Natural killer cell (primary cell): ENCODE data around the gene PRKRA. TPM values are rescaled to one million over a fixed set of nuclear protein-coding genes. Genes with fewer than 3 reads are reported as not detected.

Experiments
- ATAC-seq, 3 donors: fragments of 150-1000 bp in 2 of 3; fragments of 200-7000 bp in 1 of 3; cut with Tn5 transposase; 1 replicate in 1 of 3; 2 replicates in 2 of 3; pipeline ENCODE4 v1.10.0; 2021; ENCODE audit warnings: mild to moderate bottlenecking in 2 of 3, moderate library complexity in 2 of 3
- DNase-seq, 2 donors: peaks; one replicate each; pipeline versions ENCODE4 v3.0.0 to v3.0.0-alpha.2; 2013 to 2021; ENCODE audit warnings: mixed read lengths in 1 of 2
- H3K27ac ChIP-seq: one replicate; pipeline ENCODE4 v1.5.1; 2013; ENCODE audit warnings: mild to moderate bottlenecking, low read length
- H3K27me3 ChIP-seq: one replicate; pipeline ENCODE4 v1.6.1; 2013; ENCODE audit warnings: low read length; ENCODE audit not compliant: control insufficient read depth, insufficient read depth
- H3K36me3 ChIP-seq: one replicate; pipeline ENCODE4 v1.6.1; 2013; ENCODE audit warnings: low read length; ENCODE audit not compliant: control insufficient read depth, insufficient read depth
- H3K4me1 ChIP-seq: one replicate; pipeline ENCODE4 v1.6.1; 2013; ENCODE audit warnings: low read length; ENCODE audit not compliant: control insufficient read depth, insufficient read depth
- H3K4me3 ChIP-seq: one replicate; pipeline ENCODE4 v1.5.1; 2013; ENCODE audit warnings: low read length
- H3K9me3 ChIP-seq: one replicate; pipeline ENCODE4 v1.6.1; 2013; ENCODE audit warnings: low read length; ENCODE audit not compliant: control insufficient read depth, insufficient read depth
- H3K27ac Mint-ChIP-seq, 2 donors: one replicate each; pipeline ENCODE4 v1.8.0; 2022; ENCODE audit warnings: mild to moderate bottlenecking in 2 of 2, mixed read lengths in 2 of 2, moderate library complexity in 1 of 2
- H3K27me3 Mint-ChIP-seq, 2 donors: one replicate each; pipeline ENCODE4 v1.8.0; 2022; ENCODE audit warnings: low read depth in 2 of 2, mixed read lengths in 2 of 2
- H3K36me3 Mint-ChIP-seq: one replicate; pipeline ENCODE4 v1.8.0; 2022; ENCODE audit warnings: mixed read lengths
- H3K4me1 Mint-ChIP-seq, 2 donors: one replicate each; pipeline ENCODE4 v1.8.0; 2022; ENCODE audit warnings: mixed read lengths in 2 of 2
- H3K4me3 Mint-ChIP-seq: one replicate; pipeline ENCODE4 v1.8.0; 2022; ENCODE audit warnings: mild to moderate bottlenecking, moderate library complexity, mixed read lengths
- H3K9me3 Mint-ChIP-seq, 2 donors: one replicate each; pipeline ENCODE4 v1.8.0; 2022; ENCODE audit warnings: mixed read lengths in 2 of 2
- CTCF ChIP-seq: fragments of 200-600 bp; IDR thresholded peaks from one replicate; pipeline ENCODE4 v1.8.0; 2022; ENCODE audit warnings: antibody characterized with exemption
- WGBS: methylation state at CpG from one replicate; pipeline ENCODE4 v1.1.7; 2013; ENCODE audit warnings: missing lambda C conversion rate; ENCODE audit not compliant: insufficient coverage; 5-methylcytosine and 5-hydroxymethylcytosine counted together
- intact Hi-C: fragments of 100-400 bp; cut with micrococcal nuclease; formaldehyde crosslinking; loops from one replicate; pipeline ENCODE4 v1.14.2; 2022
- total RNA-seq, 4 donors: library from RNA; stranded (reverse); fragments of 120-200 nt in 1 of 4; gene quantifications; one replicate each; pipeline versions ENCODE4 v1.2.3 to v1.2.4, GENCODE V29; 2013 to 2022

The PRKRA gene
- total RNA-seq, 3 donors from 2014 or later (not counting 1 experiment from before 2014, with no cell fraction given): 42.1 to 48.3 (median 44.0) TPM

DNA sequence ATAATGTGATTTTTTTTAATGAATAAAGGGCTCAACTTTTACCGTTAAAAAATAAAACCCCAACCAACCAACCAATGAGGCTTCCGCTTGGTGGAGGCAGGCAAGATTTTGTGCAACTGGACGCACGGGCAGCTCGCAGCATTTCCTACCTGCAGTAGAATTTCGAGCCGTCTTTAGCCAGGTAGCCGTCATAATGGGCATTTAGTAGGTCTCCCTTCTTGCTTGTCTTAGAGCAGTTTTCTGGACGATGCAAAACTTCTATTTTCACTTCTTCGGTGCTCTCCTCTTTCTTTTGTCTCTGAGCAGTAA lies 27.1 kb upstream of the PRKRA start:
- peak in 1 of 3 donors; percentile 0 for ATAC-seq
- intact Hi-C loops: loop anchor here (1.0 to 5.0 kb wide), 4 partner anchors 27 to 1529 kb away; partner anchors contain the start of genes CWC22, PJVK and PRKRA
- WGBS: 2% methylated on average over 10 of the region's 10 CpGs
- peak overlapping the region; percentile 97 to 99 for H3K27ac Mint-ChIP-seq
- no peaks in the 10 kb centered on the region for H3K36me3 ChIP-seq
- no peak for TF ChIP-seq CTCF
- peak overlapping the region; percentile 98 for H3K4me3 Mint-ChIP-seq
- no peaks in the 10 kb centered on the region for H3K27me3 ChIP-seq
- peak overlapping the region; percentile 67 for H3K4me3 ChIP-seq
- H3K27me3 Mint-ChIP-seq: no peaks in the 10 kb centered on the region
- peaks cover 32% of the 10 kb centered on the region for H3K4me1 ChIP-seq
- H3K4me1 Mint-ChIP-seq: peaks cover 38 to 42% of the 10 kb centered on the region in 2 donors
- peak overlapping the region; percentile 83 for H3K27ac ChIP-seq
- no peaks in the 10 kb centered on the region for H3K9me3 Mint-ChIP-seq
- DNase-seq: no peak
- H3K9me3 ChIP-seq: no peaks in the 10 kb centered on the region
- no peaks in the 10 kb centered on the region for H3K36me3 Mint-ChIP-seq

DNA sequence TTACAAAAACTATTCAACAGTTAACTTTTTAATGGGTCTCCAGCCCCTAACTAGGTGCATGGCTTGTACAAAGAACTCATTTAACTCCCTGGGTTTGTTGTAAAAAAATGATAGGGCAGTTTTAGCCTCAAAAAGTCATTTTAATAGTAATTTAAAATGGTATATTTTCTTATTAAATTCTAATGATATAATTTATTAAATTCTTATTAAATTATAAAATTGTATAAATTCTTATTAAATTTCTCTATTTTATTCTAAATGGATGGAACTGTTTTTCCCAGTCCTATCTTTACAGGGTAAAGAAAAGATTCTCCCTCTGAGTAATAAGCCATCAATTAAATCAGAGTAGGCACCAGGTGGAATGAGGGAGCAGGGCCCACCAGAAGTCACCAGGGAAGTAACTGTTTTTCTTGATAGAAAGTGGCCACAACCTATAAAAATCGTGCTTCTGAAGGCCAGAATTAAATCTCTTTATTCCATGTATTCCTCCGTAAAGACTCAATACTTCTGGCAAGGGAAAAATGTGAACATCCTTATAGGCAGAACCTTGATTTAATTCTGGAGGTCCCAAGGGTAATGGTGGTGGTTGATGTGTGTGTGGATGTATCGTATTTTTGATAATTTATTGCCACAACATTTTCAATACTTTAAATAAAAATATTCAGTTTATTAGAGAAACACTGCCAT lies 26.6 kb upstream of the PRKRA start:
- Mint-ChIP-seq H3K4me1 (peaks cover 33 to 37% of the 10 kb centered on the region in 2 donors), H3K9me3 (no peaks in the 10 kb centered on the region), H3K36me3 (no peaks in the 10 kb centered on the region), H3K4me3 (peak overlapping the region; percentile 98), H3K27ac (peak overlapping the region; percentile 97 to 99), H3K27me3 (no peaks in the 10 kb centered on the region)
- 0% methylated on average over 1 of the region's 3 CpGs for WGBS
- Histone ChIP-seq H3K4me3 (peak overlapping the region; percentile 67), H3K9me3 (no peaks in the 10 kb centered on the region), H3K4me1 (peaks cover 29% of the 10 kb centered on the region), H3K36me3 (no peaks in the 10 kb centered on the region), H3K27ac (peak overlapping the region; percentile 83), H3K27me3 (no peaks in the 10 kb centered on the region)
- intact Hi-C loops: loop anchor here (1.0 to 5.0 kb wide), 4 partner anchors 26 to 1530 kb away; partner anchors contain the start of genes CWC22, PJVK and PRKRA
- ATAC-seq (no peak), DNase-seq (peak in 1 of 2 donors; percentile 9)
- TF ChIP-seq CTCF: no peak

DNA sequence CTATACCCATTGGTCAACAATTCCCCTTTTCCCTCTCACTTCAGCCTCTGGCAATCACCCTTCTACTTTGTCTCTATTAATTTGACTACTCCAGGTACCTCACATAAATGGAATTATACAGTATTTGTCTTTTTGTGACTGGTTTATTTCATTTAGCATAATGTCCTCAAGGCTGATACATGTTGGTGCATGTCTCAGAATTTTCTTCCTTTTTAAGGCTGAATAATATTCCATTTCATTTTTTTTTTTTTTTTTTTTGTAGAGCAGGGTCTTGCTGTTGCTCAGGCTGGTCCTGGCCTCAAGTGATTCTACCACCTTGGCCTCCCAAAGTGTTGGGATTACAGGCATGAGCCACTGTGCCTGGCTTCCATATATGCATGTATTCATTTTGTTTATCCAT lies 25.5 kb upstream of the PRKRA start:
- no peaks in the 10 kb centered on the region for H3K36me3 ChIP-seq
- H3K4me3 ChIP-seq: no peak overlapping the region
- no peaks in the 10 kb centered on the region for H3K27me3 ChIP-seq
- intact Hi-C loops: loop anchor here (5.0 kb wide), 1 partner anchor 1531 kb away; the partner anchor contains the start of gene CWC22
- ATAC-seq (no peak), DNase-seq (no peak)
- no peaks in the 10 kb centered on the region for H3K9me3 ChIP-seq
- no peak for TF ChIP-seq CTCF
- Mint-ChIP-seq H3K36me3 (no peaks in the 10 kb centered on the region), H3K4me1 (peaks cover 22 to 26% of the 10 kb centered on the region in 2 donors), H3K27me3 (no peaks in the 10 kb centered on the region), H3K27ac (peak overlapping the region in 1 of 2 donors; percentile 15), H3K9me3 (no peaks in the 10 kb centered on the region), H3K4me3 (no peak overlapping the region)
- peaks cover 21% of the 10 kb centered on the region for H3K4me1 ChIP-seq
- no peak overlapping the region for H3K27ac ChIP-seq

- Mint-ChIP-seq H3K27ac (no peak overlapping the region), H3K4me3 (no peak overlapping the region), H3K27me3 (no peaks in the 10 kb centered on the region), H3K9me3 (no peaks in the 10 kb centered on the region), H3K4me1 (peaks cover 14 to 15% of the 10 kb centered on the region in 2 donors), H3K36me3 (no peaks in the 10 kb centered on the region)
- Histone ChIP-seq H3K27ac (no peak overlapping the region), H3K27me3 (no peaks in the 10 kb centered on the region), H3K4me3 (no peak overlapping the region), H3K9me3 (no peaks in the 10 kb centered on the region), H3K36me3 (no peaks in the 10 kb centered on the region), H3K4me1 (peaks cover 10% of the 10 kb centered on the region)
- TF ChIP-seq CTCF: no peak
- DNase-seq (no peak), ATAC-seq (no peak)
- intact Hi-C loops: no loop called here
- WGBS: 98% methylated on average over 5 of the region's 5 CpGs
Measured at GRCh38 chr2:178474560-178474959, 23.6 kb upstream of the PRKRA start.
